Ramos (cell line): Measurements from ENCODE around the gene NOPCHAP1.

Experiments
- in situ Hi-C: fragments of 300-500 bp; cut with MboI; formaldehyde crosslinking; loops from one replicate; pipeline ENCODE4 v1.14.3; 2022; ENCODE audit warnings: low sequenced_read_pairs; ENCODE audit not compliant: unreplicated experiment

NOPCHAP1 gene

DNA sequence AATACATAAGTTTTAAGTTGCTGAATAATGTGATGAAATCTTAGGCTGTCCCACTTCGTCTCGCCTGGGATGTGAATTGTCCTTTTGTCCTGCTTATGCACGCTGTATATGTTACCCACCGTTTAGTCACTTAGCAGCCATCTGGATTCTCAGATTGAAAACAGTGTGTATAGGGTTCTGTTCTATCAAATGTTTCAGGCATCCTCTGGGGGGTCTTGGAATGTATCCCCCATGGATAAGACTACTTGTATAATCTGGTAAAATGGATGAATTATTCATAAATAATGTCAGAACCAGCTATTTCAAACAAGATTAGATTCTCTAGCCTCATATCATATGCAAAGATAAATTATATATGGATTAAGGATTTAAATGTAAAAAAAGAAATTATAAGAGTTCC is 29.4 kb downstream of the NOPCHAP1 start:
- in situ Hi-C loops = no loop called here

DNA sequence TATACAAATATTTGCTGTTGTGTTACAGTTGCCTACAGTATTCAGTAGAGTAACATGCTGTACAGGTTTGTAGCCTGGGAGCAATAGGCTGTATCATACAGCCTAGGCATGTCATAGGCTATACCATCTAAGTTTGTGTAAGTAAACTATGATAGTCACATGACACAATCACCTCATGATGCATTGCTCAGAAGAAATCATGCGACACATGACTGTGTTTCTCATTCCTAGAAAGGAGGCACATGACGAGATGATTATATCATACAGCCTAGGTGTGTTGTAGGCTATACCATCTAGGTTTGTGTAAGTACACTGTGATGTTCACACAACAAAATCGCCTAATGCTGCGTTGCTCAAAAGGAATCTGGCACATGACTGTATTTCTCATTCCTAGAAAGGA is 31.9 kb downstream of the NOPCHAP1 start:
- in situ Hi-C loops = no loop called here

DNA sequence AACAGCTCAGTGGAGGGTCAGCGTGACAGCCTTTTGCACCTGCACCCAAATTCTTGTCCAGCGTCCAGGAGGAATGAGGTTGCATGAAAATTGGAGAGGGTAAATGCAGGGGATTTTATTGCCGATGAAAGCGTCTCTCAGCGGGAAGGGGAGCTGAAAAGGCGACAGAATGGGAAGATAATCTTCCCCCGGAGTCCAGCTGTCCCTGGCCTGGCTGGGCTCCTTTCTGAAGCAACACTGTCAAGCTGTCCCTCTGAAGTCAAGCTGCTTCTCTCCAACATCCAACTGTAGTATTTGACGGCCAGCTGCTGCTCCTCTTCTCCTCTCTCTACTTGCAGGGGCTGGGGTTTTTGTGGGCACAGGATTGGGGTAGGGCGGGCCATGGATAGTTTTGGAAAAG is 32.7 kb downstream of the NOPCHAP1 start:
- in situ Hi-C loops = no loop called here

DNA sequence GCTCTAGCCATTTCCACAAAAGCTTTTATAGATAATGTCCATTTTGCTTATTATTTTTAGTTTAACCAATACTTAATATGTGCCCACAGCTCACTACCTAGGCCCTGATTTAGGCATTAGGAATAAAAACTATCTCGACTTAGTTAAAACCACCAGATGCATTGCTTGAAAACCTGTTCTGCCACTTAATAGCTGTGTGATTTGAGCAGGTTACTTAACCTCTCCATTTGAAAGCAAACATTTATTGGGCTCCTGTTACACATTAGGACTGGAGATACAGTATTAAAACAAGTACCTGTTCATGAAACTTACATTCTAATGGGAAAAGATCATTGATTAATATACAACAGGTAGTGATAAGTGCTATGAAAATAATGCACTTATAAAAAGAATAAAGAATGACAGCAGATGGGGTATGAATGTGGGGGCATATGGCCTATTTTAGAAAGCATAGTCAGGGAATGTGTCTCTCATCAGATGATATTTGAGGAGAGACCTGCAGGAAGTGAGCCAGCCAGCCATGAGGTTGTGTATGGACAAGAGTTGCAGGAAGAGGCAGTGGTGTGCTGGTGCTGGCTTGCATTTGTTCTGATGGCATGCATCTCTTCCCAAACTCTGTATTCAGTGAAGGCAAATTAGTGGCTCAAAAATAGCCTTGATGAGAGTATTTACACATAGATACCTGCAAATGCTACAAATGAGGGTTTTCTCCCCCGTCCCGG is 34.3 kb downstream of the NOPCHAP1 start:
- in situ Hi-C loops = no loop called here

GRCh38 chr12:105024928-105025327 is 38.8 kb downstream of the NOPCHAP1 start:
- in situ Hi-C loops = no loop called here

- in situ Hi-C loops = no loop called here
These were observed 39.8 kb downstream of the NOPCHAP1 start for GRCh38 chr12:105025890-105026289.

DNA sequence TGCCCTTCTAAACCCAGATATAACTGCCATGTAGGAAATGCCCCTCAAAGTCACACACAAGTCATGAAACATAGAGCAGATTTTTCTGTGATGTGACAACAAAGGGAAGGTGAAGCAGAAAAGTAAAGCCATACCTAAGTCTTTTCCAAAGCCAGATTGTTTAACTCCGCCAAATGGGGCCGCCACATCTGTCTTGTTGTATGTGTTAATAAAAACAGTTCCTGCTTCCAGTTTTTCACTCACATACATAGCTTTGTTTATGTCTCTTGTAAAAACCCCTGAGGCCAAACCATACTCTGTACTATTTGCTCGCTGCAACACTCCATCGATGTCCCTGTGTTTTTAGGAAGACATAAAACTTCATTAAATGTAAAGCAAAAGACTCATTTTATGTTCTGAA is 40.3 kb downstream of the NOPCHAP1 start:
- in situ Hi-C loops = no loop called here

DNA sequence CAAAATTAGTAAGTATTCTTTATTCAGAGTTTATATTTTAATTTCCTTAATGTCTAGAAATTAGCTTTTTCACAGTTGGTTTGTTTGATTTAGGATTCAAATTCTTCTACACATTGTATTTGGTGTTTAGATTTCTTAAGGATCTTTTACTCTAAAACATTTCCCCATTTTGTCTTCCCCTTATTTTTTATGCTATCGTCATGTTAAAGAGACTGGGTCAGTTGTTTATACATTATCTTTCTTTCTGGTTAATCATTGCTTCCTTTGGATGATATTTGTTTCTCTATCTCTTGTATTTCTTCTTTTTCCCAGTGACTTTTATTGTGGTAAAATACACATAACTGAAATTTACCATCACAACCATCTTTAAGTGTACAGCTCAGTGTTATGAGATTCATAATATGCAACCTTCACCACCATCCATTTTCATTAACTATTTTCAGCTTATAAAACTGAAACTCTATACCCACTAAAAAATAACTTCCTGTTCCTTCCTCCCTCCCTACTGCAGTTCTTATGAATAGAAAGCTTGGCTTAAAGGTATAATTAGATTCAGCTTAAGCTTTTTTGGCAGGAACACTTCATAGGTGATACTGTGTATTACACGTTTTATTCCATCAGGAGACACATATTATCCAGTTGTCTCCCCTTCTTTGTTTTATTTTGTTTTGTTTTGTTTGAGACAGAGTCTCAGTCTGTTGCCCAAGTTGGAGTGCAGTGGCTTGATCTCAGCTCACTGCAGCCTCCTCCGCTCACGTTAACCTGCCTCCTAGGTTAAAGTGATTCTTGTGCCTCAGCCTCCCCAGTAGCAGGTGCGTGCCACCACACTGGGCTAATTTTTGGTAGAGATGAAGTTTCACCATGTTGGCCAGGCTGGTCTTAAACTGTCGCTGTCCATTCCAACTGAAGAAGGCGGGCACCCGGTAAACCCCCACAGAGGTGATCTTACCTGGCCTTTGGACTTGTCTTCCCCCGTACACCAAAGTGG is 45.0 kb downstream of the NOPCHAP1 start:
- in situ Hi-C loops = no loop called here

DNA sequence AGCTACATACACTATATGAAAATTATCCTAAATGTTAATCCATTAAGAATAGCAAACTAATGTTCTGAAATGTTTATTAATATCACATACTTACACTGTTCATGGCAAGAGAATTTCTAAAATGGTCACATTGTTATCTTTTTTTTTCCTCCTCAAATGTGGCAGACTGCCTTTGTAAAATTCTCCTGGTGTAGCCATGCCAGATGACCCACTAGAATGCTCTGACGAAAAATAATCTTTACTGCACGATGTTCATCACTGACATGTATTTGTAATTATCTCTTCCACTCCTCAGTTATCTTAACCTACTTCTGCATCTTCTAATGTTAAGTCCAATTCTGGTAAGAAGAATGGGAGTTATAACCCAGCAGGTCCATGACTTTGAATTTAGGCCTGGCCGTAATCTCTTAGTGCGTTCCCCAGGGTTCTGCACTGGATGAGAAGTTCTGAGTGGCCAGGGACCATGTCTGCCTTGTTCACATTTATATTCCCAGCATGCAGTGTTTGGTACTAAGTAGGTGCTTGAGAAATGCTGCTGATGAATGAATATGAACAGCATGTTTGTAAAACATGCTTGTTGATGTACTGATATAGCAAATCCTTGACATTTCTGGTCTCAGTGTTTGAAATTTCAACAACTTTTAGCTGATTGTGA is 46.7 kb downstream of the NOPCHAP1 start:
- in situ Hi-C loops = no loop called here

DNA sequence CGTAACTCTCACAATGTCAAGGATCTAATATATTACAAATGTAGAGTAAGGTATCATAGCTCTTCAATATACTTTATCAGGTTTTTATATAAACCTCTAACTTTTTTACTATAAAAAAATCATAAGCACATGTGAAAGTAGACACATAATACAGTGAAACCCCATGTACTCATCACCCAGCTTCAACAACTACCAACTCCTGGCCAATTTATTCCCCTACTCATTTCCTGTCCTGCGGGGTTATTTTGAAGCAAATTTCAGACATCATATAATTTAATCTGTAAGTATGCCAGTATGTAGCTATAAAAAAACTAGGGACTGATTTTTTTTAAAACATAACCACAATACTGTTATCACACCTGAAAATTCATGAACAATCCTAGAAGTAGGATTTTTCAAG is 47.7 kb downstream of the NOPCHAP1 start:
- in situ Hi-C loops = no loop called here
